Stimulated activated naive CD8-positive, alpha-beta T cell treated with anti-CD3 and anti-CD28 coated beads, Interleukin-15, Interleukin-2, amounts not matched to agents 100 ng/mL and 50 ng/mL, for 24 hours (primary cell): ENCODE measurements around the gene OR4F15.
A peak's percentile ranks its signal among the peaks of the same experiment; 100 is the strongest.
"Not testable (repeated sequence)": the region's sequence is repeated elsewhere in the genome, so short reads cannot be mapped to it uniquely, and the experiment has no call there.

ENCODE experiments used
- H3K27ac Mint-ChIP-seq: one replicate; pipeline ENCODE4 v1.8.0; 2021; ENCODE audit warnings: mild to moderate bottlenecking, mixed read lengths
- H3K27me3 Mint-ChIP-seq: one replicate; pipeline ENCODE4 v1.8.0; 2021; ENCODE audit warnings: mixed read lengths
- H3K36me3 Mint-ChIP-seq: one replicate; pipeline ENCODE4 v1.8.0; 2021; ENCODE audit warnings: low read depth, mixed read lengths
- H3K4me1 Mint-ChIP-seq: one replicate; pipeline ENCODE4 v1.8.0; 2021; ENCODE audit warnings: low read depth, mixed read lengths
- H3K4me3 Mint-ChIP-seq: one replicate; pipeline ENCODE4 v1.8.0; 2021; ENCODE audit warnings: mild to moderate bottlenecking, mixed read lengths
- H3K9me3 Mint-ChIP-seq: one replicate; pipeline ENCODE4 v1.8.0; 2021; ENCODE audit warnings: mixed read lengths

Gene OR4F15, protein sequence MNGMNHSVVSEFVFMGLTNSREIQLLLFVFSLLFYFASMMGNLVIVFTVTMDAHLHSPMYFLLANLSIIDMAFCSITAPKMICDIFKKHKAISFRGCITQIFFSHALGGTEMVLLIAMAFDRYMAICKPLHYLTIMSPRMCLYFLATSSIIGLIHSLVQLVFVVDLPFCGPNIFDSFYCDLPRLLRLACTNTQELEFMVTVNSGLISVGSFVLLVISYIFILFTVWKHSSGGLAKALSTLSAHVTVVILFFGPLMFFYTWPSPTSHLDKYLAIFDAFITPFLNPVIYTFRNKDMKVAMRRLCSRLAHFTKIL

GRCh38 chr15:101811902-101812301 lies at the start of gene OR4F15:
TSS of gene OR4F15 (plus strand) at chr15:101812202. CDS start at chr15:101818187, 5,985 bp downstream.
- peaks cover 55% of the 10 kb centered on the region for H3K27me3 Mint-ChIP-seq
- H3K27ac Mint-ChIP-seq = no peak within 1 kb of the TSS

DNA sequence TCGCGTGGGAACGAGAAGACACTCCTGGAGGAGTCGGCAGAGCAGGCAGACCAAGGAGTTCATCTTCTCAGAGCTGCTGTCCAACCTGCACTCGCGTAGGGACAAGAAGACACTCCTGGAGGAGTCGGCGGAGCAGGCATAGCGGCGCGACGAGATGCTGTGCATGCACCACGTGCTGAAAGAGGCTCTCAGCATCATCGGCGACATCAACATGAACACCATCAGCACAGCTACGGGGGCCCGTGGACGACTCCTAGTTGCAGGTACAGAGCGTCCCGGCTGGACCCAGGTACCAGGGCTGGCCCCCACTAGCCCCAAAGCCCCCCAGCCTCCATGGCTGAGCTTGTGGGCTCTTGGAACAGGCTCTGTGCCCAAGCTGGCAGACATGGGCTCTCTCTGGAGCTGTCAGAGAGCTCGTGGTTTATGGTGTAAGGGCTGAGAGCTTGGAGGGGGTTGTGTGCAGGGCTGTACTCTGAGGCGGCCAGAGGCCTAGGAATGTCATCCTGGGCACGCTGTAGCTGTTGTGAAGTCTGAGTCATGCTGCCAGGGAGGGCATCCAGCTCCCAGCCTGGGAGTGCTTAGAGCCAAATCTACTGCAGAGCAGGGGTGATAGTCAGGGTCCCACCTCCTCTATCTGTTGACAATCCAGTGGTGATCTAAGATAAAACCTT lies 47.2 kb upstream of the OR4F15 start:
- H3K27me3 Mint-ChIP-seq, H3K4me3 Mint-ChIP-seq, H3K27ac Mint-ChIP-seq, H3K4me1 Mint-ChIP-seq, H3K9me3 Mint-ChIP-seq, H3K36me3 Mint-ChIP-seq: not testable (repeated sequence)

More at GRCh38 chr15:101811902-101812301, at the start of gene OR4F15:
- H3K4me1 Mint-ChIP-seq = no peaks in the 10 kb centered on the region
- H3K36me3 Mint-ChIP-seq = no peaks in the 10 kb centered on the region
- H3K9me3 Mint-ChIP-seq = no peaks in the 10 kb centered on the region
- H3K4me3 Mint-ChIP-seq = no peak within 1 kb of the TSS

- not testable (repeated sequence) for H3K27ac Mint-ChIP-seq, H3K4me1 Mint-ChIP-seq, H3K36me3 Mint-ChIP-seq, H3K27me3 Mint-ChIP-seq, H3K9me3 Mint-ChIP-seq, H3K4me3 Mint-ChIP-seq
These were observed 46.7 kb upstream of the OR4F15 start for GRCh38 chr15:101765340-101765671.

- no peak overlapping the region for H3K4me3 Mint-ChIP-seq
- H3K9me3 Mint-ChIP-seq = no peaks in the 10 kb centered on the region
- no peak overlapping the region for H3K27ac Mint-ChIP-seq
- H3K4me1 Mint-ChIP-seq = no peaks in the 10 kb centered on the region
- H3K27me3 Mint-ChIP-seq = no peaks in the 10 kb centered on the region
- no peaks in the 10 kb centered on the region for H3K36me3 Mint-ChIP-seq
These were observed 46.1 kb upstream of the OR4F15 start for GRCh38 chr15:101765772-101766456.

- not testable (repeated sequence) for H3K9me3 Mint-ChIP-seq, H3K27ac Mint-ChIP-seq, H3K4me1 Mint-ChIP-seq, H3K4me3 Mint-ChIP-seq, H3K36me3 Mint-ChIP-seq, H3K27me3 Mint-ChIP-seq
These were observed 44.8 kb upstream of the OR4F15 start for GRCh38 chr15:101767083-101767640.

- Mint-ChIP-seq H3K27me3 (no peaks in the 10 kb centered on the region), H3K4me1 (no peaks in the 10 kb centered on the region), H3K9me3 (no peaks in the 10 kb centered on the region), H3K36me3 (no peaks in the 10 kb centered on the region), H3K27ac (no peak overlapping the region), H3K4me3 (no peak overlapping the region)
These were observed 39.1 kb upstream of the OR4F15 start for GRCh38 chr15:101772921-101773320.

GRCh38 chr15:101773496-101774100 lies 38.4 kb upstream of the OR4F15 start:
- no peaks in the 10 kb centered on the region for H3K9me3 Mint-ChIP-seq
- H3K4me3 Mint-ChIP-seq = no peak overlapping the region
- H3K36me3 Mint-ChIP-seq = no peaks in the 10 kb centered on the region
- H3K27me3 Mint-ChIP-seq = no peaks in the 10 kb centered on the region
- H3K27ac Mint-ChIP-seq = no peak overlapping the region
- no peaks in the 10 kb centered on the region for H3K4me1 Mint-ChIP-seq

GRCh38 chr15:101775136-101775535 lies 36.9 kb upstream of the OR4F15 start:
- no peaks in the 10 kb centered on the region for H3K9me3 Mint-ChIP-seq
- no peaks in the 10 kb centered on the region for H3K27me3 Mint-ChIP-seq
- no peak overlapping the region for H3K27ac Mint-ChIP-seq
- H3K36me3 Mint-ChIP-seq = no peaks in the 10 kb centered on the region
- H3K4me3 Mint-ChIP-seq = no peak overlapping the region
- H3K4me1 Mint-ChIP-seq = no peaks in the 10 kb centered on the region

DNA sequence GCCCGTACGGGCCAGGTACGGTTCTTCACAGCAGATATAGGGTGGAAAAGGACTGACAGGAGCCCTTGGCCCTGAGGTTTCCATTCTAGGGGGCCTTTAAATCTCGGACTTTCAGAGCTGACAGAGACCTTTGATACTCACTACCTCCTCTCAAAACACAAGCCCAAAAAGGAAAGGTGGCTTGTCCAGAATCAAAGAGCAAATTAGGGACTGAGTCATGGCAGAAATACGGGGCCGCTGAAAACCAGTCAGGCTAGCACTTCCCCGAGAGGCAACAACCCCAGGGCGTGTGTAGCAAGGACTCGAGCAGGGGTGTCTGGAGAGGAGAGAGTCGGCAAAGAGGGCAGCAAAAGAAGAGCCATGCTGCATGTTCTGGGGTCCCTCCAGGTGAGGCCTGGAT lies 33.4 kb upstream of the OR4F15 start:
- H3K4me3 Mint-ChIP-seq, H3K27ac Mint-ChIP-seq, H3K4me1 Mint-ChIP-seq, H3K27me3 Mint-ChIP-seq, H3K9me3 Mint-ChIP-seq, H3K36me3 Mint-ChIP-seq: not testable (repeated sequence)

DNA sequence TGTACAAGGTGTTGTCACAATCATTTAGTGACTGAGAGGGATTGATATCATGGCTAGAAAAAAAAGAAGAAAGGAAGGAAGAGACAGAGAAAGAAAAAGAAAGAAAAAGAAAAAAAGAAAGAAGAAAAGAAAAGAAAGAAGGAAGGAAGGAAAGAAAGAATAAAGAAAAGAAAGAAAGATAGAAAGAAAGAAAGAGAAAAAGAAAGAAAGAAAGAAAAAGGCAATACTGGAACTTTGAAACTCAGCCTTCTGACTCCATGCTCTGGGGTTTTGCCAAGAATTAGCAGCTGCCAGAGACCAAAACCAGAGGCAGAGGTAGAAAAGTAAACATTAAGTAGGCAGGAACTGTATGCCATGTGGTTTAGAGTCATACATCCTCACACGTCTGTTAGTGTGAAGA lies 31.8 kb upstream of the OR4F15 start:
- peaks cover 11% of the 10 kb centered on the region for H3K27me3 Mint-ChIP-seq
- peak overlapping the region; percentile 46 for H3K27ac Mint-ChIP-seq
- H3K9me3 Mint-ChIP-seq = not testable (repeated sequence)

DNA sequence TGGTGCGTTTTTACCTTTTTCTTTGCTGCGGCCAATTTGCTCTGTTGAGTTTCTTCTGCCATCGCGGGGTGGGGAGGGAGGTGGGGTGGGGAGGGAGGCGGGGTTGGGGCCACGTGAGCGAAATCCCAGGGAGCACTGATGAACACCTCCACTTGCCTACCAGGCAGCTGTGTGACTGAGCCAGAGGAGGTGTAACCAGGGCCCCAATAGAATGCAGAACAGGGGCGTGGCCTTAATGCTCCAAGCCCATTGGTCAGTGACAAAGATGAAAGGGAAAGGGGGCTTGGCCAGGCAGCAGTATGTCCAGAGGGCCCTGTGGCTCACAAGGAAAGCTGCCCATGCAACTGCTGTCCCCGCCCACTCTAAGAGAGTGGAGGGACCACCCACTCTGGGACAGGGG lies 30.1 kb upstream of the OR4F15 start:
- H3K4me3 Mint-ChIP-seq = no peak overlapping the region
- H3K4me1 Mint-ChIP-seq = no peaks in the 10 kb centered on the region
- H3K9me3 Mint-ChIP-seq = no peaks in the 10 kb centered on the region
- H3K27ac Mint-ChIP-seq = no peak overlapping the region
- H3K36me3 Mint-ChIP-seq = no peaks in the 10 kb centered on the region
- peaks cover 23% of the 10 kb centered on the region for H3K27me3 Mint-ChIP-seq

More for the DNA sequence above, 31.8 kb upstream of the OR4F15 start:
- not testable (repeated sequence) for H3K36me3 Mint-ChIP-seq, H3K4me3 Mint-ChIP-seq, H3K4me1 Mint-ChIP-seq

GRCh38 chr15:101784644-101785043 lies 27.4 kb upstream of the OR4F15 start:
- H3K4me3 Mint-ChIP-seq = no peak overlapping the region
- no peaks in the 10 kb centered on the region for H3K9me3 Mint-ChIP-seq
- H3K27ac Mint-ChIP-seq = no peak overlapping the region
- peaks cover 27% of the 10 kb centered on the region for H3K27me3 Mint-ChIP-seq
- H3K4me1 Mint-ChIP-seq = no peaks in the 10 kb centered on the region
- H3K36me3 Mint-ChIP-seq = no peaks in the 10 kb centered on the region

DNA sequence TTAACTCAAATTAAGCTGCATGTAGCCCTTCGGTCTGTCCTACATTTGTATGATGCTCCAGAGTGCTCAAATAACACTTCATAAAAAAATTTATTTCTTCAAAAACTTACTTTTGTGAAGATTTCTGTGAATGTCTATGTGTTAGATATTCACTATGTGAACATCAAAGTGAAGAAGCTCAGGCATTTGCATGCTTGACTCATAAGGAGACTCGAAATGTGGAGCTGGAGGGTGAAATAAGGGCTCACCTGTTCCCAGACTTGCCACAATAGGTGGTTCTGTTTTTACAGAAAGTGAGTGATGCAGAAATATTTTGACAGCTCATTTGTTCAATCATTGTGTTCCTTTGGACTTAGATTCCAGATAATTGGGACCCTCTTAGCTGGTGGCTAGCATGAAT lies 25.6 kb upstream of the OR4F15 start:
- H3K4me3 Mint-ChIP-seq, H3K9me3 Mint-ChIP-seq, H3K4me1 Mint-ChIP-seq, H3K36me3 Mint-ChIP-seq, H3K27ac Mint-ChIP-seq: not testable (repeated sequence)
- H3K27me3 Mint-ChIP-seq = peaks cover 32% of the 10 kb centered on the region

GRCh38 chr15:101788001-101788400 lies 24.0 kb upstream of the OR4F15 start:
- not testable (repeated sequence) for H3K4me1 Mint-ChIP-seq, H3K9me3 Mint-ChIP-seq, H3K36me3 Mint-ChIP-seq, H3K4me3 Mint-ChIP-seq, H3K27ac Mint-ChIP-seq
- H3K27me3 Mint-ChIP-seq = peaks cover 35% of the 10 kb centered on the region
